ENCODE measurements around the gene ZNF574.

DNA sequence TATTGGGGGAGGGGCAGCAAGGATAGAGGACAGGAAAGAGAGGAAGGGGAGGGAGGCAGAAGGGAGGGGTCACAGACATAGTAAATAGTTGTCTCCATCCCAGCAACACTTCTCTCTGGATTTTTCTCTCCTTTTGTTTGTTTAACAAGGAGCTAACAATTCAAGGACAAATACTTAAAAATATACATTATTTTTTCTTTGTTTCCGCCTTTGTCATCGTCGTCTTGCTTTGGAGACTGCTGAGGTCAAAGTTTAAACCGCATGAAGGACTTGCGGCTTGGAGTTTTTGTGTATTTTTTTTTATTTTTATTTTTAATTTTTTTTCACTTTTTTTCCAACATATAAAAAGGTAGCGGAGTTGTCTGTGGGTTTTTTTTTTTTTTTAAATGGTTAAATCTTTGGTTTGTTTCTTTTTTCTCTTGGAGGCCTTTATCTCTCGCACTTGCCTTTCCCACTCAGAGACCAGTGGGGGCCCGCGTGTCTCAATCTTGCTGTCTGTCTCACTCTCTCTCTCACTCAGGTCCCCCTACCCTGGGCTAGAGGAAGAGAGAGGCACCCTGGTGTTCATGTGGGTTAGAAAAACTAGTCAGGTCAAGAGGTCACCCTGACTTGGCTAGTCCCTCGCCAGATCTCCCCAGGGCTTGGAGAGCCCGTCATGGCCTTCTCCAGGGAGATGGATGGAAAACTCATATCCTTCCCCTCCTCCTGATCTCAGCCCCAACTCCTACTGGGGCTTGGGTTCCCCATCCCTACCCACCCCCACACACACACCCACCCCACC, 11.0 kb downstream of the ZNF574 start:
- TF ChIP-seq, protein P1, sequence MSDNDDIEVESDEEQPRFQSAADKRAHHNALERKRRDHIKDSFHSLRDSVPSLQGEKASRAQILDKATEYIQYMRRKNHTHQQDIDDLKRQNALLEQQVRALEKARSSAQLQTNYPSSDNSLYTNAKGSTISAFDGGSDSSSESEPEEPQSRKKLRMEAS (IDR thresholded peaks at IDR 0.05; ENCODE audit: insufficient read depth, insufficient read length) = no peak
- TF ChIP-seq, protein P2, sequence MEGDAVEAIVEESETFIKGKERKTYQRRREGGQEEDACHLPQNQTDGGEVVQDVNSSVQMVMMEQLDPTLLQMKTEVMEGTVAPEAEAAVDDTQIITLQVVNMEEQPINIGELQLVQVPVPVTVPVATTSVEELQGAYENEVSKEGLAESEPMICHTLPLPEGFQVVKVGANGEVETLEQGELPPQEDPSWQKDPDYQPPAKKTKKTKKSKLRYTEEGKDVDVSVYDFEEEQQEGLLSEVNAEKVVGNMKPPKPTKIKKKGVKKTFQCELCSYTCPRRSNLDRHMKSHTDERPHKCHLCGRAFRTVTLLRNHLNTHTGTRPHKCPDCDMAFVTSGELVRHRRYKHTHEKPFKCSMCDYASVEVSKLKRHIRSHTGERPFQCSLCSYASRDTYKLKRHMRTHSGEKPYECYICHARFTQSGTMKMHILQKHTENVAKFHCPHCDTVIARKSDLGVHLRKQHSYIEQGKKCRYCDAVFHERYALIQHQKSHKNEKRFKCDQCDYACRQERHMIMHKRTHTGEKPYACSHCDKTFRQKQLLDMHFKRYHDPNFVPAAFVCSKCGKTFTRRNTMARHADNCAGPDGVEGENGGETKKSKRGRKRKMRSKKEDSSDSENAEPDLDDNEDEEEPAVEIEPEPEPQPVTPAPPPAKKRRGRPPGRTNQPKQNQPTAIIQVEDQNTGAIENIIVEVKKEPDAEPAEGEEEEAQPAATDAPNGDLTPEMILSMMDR (IDR thresholded peaks at IDR 0.05; ENCODE audit: extremely low read depth in 1 of 2, insufficient read depth in 1 of 2, low read depth in 1 of 2, low read length in 2 of 2) = no peak
- TF ChIP-seq POLR2A (IDR thresholded peaks at IDR 0.05; ENCODE audit: low read depth, low read length) = no peak
- TF ChIP-seq POLR2AphosphoS5 (IDR thresholded peaks at IDR 0.05; ENCODE audit: insufficient read depth, low read depth, low read length) = no peak
- TF ChIP-seq EZH2 (IDR thresholded peaks at IDR 0.05; ENCODE audit: borderline replicate concordance, low read depth, low read length, severe bottlenecking) = no peak
- TF ChIP-seq MYC (IDR thresholded peaks at IDR 0.05; ENCODE audit: low read depth, low read length) = no peak
- no peak for TF ChIP-seq JUN (IDR thresholded peaks at IDR 0.05; ENCODE audit: borderline replicate concordance, insufficient read depth, insufficient read length, low read depth)
- no peak for TF ChIP-seq GATA2 (IDR thresholded peaks at IDR 0.05; ENCODE audit: insufficient read depth, insufficient read length, low read depth, low read length)

Data from endothelial cell of umbilical vein (primary cell).